D341Med (cell line): ENCODE data around the gene YBEY.
A peak's percentile ranks its signal among the peaks of the same experiment; 100 is the strongest.
"Not testable (repeated sequence)": the region's sequence is repeated elsewhere in the genome, so short reads cannot be mapped to it uniquely, and the experiment has no call there.

Experiments used
- DNase-seq: peaks from one replicate; pipeline ENCODE4 v3.0.0; 2012; ENCODE audit warnings: low spot score

YBEY gene, protein sequence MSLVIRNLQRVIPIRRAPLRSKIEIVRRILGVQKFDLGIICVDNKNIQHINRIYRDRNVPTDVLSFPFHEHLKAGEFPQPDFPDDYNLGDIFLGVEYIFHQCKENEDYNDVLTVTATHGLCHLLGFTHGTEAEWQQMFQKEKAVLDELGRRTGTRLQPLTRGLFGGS

DNA sequence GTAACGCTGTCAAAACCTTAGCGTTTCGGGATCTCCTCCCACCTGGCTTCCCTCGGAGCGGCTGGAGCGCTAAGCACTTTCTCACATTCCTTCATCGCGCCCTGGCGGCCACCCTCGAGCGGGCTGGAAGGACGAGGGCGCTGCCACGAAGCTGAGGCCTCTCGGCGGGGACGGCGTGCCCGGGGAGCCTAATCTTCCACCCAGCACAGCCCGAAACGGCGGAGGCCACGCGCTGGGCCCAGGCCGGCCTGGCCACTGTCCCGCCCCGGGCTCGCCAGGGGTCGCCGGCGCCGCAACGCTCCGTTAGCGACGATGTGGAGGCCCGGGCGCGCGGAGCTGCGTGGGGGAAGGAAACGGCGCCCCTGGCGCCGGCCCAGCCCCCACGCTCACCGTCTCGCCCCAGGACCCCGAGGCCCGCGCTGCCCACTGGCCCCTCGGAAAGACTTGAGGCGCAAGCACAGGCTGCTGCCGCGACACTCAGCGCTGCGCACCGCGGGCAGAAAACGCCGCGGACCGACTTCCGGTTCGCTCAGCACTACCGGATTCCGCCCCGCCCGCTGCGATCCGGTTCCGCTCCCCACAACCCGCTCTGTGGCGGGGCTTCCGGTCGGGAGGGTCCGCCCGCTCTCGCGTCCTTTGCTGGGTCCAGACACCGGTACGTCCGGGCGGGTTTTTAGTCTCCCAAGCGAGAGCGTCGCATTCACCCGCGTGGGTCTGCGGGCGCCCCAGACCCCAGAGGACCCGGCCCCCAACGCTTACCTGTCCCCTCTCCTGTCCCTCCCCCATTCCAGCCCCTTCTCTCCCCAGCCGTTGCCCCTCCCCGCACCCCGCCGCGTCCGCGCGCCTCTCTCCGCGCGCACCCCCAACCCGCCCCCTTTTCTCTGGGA lies at the start of gene YBEY:
Gene YBEY, plus strand, starts transcription at position 582 of the 887 bp plus-strand sequence. CDS start 572 bp downstream, outside the sequence.
- peak; percentile 95 for DNase-seq

DNA sequence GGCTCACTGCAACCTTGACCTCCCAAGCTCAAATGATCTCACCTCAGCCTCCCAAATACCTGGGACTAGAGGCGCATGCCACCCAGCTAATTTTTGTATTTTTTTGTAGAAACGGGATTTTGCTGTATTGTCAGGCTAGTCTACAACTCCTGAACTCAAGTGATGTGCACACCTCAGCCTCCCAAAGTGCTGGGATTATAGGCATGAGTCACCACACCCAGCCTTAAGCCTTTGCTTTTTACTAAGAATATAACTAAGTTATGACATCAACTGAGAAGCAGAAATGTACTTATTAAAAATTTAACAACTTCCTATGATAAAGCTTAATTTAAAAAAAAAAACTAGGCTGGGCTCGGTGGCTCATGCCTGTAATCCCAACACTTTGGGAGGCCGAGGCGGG lies 48.7 kb upstream of the YBEY start:
- DNase-seq: no peak

DNA sequence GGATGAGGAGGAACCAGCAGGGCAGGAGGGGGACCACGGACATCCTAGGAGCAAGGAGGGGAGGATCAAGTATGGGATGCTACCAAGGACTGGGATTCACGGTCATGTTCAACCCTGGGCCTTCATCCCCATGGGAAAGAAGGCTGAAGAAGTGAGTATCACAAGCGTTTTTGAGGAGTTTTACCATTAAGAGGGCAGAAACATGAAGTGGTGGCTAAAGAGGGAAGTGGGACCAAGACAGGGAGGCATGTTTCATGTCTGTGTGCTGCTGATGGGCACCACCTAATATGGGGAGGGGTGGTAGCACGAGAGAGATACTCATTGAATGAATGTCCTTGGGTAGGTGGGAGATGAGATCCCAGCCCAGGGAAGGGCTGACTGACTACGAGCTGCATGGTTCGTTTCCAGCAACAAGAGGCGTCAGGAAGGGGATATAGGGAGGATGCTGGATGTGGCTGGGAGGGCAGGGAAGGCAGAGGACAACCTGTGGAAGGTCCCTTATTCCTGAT lies 46.3 kb upstream of the YBEY start:
- DNase-seq: no peak

DNA sequence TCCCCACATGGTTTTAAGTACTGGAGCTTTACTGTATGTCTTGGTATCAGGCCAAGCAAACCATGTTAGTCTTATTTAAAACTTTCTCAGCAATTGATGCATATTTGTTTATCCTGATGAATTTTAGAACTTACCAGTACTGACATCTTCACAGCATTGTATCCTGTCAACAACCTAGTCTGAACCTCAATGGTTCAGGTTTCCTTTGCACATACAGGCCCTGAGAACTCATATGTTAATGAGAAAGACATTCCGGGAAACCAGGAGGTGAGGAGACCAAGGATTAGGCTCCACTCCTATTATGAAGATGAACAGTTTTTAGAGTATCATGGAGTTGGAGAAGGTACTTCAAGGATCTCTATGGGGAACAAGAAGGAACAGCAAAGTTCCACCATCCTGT lies 44.6 kb upstream of the YBEY start:
- DNase-seq: not testable (repeated sequence)

DNA sequence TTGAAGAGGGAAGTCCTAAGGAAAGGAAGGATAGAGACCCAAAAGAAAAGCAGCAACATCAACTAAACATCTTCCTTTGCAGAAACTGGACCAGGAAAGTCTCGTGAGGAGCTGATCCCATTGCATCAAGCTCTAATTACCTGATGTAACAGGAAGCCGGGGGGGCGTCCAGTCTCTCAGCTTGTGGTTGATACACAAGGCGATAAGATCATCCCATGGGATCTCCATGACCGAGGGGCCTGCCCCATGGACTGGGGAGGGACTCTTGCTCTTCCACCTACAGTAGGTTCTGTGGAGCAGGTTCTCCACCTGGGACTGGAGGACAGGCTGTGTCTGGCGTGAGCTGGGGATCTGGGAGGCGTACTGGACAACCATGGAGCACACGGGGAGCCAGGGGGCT lies 42.8 kb upstream of the YBEY start:
- no peak for DNase-seq

DNA sequence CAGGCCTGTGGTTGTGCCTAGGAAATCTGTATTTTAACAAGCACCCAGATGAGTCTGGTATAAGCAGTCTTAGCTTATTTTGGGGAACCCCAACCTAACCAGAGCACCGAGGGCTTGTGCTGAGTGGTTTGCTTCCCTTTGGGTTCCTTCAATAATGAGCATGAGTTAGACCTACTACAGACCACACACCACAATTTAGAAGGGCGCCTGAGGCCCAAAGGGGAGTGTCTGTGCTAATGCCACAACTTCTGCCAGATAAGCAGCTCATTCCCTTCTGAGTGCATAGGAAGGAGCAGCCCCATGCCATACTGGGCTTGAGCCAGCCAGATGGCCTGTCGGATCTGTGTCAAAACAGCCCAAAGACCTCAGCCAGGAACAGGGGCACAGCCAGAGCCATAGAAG lies 42.2 kb upstream of the YBEY start:
- DNase-seq: no peak

DNA sequence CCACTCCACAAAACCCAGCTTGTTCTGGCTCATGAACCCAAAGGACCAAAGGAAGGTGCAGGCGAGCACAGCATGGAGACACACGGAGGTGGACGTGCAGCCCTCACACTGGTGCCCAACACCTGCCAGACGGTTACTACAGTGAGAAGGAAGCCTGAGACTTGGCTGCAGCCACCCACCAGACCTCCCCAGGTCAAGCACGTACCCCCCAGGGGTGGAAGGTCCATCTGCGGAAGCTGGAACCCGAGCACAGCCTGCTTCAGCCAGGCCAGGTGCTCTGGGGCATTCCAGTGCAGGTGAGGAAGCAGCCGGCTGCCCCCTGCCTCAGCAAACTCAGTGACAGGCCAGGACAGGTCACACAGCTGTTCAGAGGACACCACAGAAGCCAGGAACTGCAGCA lies 41.5 kb upstream of the YBEY start:
- no peak for DNase-seq

DNA sequence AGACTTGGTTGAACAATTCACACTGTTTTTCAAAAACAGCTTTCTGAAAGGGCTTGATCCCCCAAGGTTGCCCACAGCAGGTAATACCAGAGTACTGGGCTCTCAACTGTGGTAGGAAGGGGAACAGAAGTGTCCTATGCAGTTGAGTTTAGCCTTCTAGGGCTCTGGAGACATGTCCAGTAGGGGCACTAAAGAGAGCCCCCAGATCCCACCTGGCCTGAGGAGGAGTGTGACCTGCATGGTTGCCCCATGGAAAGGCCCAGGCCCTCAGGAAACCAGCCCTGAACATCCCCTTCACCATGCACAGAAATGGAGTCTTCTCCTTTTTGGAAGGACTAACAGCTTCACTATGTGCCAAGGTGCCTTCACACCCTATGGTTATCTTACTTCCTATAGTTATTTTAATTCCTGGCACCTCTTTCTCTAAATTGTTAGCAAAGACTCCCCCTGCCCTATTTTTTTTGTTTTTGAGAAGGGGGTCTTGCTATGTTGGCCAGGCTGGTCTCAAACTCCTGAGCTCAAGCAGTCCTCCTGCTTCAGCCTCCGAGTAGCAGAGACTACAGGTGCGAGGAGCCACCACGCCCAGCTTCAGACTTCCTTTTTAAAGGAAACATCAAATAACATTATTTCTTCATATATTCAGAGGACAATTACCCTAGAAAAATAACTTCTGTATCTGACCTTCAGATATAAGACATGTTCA lies 40.8 kb upstream of the YBEY start:
- DNase-seq: no peak

DNA sequence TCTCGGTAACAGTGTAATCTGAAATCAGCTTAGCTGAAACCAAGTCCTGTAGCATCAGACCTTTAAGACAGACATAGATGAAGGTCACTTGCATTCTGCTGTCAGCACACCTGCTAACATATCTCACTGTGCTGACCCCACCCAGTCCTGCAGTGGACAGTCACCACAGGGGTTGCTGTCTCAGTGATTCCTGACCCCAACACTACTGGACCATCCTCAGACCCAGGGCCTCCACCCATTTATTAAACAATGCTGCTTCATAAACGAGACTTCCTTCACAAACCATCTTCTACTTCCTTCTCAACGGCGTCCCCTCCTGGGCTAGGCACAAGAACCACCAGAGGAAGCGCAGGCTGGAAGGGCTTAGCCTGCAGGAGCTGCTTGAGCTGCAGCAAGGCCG lies 39.8 kb upstream of the YBEY start:
- no peak for DNase-seq

DNA sequence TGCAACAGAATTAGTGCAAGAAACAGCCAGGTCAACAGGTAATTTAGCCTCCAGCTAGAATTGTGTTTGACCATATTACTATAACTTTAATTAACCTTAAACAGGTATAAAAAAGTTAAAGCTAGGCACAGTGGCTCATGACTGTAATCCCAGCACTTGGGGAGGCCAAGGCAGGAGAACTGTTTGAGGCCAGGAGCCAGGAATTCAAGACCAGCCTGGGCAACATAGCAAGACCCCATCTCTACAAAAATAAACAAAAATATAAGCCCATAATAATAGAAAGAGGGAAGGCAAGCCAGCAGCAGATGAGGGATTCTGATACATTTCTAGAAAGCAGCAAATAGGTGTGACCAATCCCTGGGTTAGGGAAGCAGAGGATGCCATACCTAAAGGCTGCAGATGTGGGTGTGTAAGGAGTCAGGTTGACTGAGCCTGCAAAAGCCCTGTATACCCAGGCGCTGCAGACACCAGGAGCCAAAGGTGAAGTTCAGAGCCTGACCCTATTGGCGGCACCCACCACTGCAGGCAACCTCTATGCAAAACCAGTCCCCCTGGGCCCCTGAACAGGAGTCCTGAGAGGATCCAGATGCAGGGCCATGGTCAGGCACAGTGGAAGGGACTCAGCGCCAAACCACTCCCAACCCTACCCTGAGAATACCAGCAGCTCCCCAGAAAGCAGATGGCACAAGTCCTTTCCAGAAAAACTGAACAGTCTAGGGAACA lies 38.3 kb upstream of the YBEY start:
- no peak for DNase-seq

DNA sequence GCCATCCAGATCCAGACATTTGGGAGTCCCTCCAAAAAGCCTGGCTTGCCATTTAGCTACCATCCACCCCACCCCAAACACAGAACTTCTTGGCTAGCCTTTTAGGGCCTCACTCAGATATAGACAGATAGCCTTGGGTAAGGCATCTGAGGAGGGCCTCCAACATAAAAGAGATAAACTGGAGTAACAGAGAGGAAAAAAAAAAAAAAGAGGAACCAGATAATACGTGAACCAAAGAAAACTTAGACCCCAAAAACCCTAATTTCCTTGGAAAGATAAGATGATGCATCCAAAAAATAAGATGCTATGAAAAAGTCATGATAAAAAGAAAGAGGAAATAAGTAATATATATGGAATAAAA lies 37.7 kb upstream of the YBEY start:
- no peak for DNase-seq

DNA sequence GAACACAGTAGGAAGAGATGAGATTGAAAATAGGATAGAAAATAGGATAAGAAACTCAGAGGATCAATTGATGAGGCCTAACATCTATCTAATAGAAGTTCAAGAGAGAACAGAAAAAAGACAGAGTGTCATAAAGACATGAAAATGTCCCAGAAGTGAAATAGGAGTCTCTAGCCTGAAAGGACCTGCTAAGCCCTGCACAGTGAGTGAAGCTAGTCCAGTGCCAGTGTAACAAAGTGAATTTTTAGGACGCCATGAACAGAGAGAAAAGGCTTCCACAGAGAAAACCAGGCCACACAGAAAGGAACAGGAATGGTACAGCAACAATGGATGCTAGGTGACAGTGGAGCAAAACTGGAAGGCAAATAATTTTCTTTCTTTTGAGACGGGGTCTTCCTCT lies 37.3 kb upstream of the YBEY start:
- DNase-seq: no peak

DNA sequence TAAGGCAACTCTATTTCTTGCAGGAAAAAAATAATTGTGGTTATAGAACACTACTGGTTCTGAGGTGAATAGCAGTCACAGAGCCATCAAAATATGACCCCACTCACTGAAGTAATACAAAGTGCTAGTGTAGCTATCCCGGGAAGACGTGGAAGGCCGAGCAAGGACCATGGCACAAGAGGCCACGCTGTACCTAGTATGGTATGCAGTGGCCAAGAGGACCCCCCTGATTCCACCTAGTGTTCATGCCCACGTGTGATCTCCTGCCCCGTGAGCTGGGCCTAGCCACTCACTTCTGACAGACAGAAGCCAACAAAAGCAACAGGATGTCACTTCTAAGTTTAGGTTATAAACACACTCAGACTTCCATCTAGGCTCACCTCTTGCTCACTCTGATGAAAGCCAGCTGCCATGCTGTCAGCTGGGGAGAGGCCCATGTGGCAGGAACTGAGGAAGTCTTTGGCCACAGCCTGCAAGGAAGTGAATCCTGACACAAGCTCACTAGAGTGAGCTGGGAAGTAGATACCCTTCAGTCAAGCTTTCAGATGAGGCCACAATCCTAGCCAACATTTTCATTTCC lies 35.9 kb upstream of the YBEY start:
- DNase-seq: no peak

DNA sequence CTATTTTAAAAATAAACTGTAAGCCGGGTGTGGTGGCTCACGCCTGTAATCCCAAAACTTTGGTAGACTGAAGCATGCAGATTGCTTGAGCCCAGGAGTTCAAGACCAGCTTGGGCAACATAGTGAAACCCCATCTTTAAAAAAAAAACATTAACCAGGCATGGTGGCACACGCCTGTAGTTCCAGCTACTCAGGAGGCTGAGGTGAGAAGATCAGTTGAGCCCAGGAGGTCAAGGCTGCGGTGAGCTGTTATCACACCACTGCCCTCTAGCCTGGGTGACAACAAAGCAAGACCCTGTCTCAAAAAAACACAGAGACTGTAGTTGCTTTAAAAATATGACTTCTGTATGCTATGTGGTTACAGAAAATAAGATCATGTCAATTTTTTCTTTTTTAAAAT lies 33.3 kb upstream of the YBEY start:
- no peak for DNase-seq

DNA sequence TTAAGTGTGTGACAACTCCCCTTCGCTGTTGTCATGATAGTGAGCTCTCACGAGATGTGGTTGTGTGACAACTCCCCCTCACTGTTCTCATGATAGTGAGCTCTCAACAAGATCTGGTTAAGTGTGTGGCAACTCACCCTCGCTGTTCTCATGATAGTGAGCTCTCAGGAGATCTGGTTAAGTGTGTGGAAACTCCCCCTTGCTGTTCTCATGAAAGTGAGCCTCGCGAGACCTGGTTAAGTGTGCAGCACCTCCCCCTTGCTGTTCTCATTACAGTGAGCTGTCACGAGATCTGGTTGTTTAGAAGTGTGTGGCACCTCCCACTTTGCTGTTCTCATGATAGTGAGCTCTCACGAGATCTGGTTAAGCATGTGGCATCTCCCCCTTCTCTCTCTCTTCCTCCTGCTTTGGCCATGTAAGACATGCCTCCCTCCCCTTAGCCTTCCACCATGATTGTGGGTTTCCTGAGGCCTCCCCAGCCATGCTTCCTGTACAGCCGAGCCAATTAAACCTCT lies 32.5 kb upstream of the YBEY start:
- no peak for DNase-seq

DNA sequence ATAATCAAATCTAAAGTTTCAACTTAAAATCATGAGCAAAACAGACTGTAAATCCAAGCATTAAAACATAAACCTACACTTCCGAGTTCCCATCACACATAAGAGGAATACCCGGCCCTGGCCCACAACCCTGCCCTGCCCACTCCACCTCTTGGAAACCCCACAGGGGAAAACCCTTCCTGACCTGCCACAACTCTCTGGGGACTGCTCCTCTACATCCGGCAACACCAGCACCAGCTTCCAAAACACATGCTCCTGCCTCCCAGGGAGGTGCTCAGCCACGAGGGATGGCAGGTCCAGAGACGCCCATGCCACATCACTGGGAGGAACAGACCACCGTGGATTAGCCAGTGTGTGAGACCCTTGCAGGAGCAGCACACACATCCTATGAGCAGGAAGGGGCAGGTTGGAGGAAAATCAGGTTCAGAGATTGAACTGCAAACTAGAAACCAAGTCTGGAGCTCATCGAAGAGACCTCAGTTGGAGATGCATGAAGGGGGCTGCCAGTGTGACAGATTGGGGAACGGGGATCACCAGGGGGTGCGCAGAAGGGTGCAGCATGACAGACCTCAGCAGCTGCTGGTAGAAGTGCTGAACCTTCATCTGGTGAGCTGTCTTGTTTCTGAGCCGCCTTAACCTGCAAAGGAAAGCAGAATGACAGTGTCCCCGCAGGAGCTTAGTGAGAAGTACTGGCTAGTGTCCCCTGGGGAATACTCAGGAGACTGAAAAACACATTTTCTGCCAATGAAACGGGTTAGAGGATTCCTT lies 31.8 kb upstream of the YBEY start:
- DNase-seq: no peak

DNA sequence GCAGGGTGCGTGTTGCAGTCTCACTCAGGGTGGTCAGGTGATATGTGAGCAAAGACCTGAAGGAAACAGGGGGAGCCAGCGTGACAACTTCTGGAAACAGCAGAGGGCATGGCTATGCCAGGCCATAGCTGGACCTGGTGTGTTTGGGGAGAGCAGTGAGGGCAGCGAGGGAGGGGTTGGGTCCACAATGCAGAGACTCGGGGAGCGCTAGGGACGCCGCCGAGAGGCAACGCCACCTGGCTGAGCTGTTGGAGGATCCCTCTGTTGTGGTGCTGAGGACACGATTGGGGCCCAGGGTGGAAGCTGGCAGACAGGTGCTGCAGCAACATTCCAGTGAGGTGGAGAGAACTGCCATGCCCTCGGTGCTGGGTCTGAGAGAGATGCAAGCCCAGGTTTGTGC lies 31.0 kb upstream of the YBEY start:
- no peak for DNase-seq

DNA sequence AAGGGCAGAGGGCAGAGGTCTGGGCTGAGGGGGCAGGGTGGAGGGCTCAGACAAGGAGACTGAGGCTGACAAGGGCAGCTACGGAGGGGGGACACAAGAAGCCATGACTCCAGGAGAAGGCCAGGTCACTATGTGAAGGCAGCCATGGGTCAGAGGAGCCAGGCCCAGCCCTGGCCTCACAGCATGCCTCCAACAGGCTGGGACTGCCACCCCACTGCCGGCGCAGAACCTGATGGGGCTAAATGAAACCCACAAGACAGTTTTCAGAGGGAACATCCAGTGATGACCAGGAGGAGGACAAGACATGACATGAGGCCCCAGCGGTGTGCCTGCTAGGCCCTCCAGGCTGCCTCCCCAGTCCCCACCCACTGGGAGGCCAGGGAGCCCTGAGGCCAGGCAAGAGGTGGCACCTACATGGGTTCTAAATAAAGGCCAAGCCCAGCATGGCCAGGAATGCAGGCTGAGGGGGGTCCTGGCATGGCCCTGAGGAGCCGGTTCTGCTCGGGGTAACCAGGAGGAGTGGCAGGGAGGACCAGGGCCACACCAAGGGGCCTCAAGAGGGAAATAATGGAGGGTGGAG lies 30.3 kb upstream of the YBEY start:
- DNase-seq: no peak

DNA sequence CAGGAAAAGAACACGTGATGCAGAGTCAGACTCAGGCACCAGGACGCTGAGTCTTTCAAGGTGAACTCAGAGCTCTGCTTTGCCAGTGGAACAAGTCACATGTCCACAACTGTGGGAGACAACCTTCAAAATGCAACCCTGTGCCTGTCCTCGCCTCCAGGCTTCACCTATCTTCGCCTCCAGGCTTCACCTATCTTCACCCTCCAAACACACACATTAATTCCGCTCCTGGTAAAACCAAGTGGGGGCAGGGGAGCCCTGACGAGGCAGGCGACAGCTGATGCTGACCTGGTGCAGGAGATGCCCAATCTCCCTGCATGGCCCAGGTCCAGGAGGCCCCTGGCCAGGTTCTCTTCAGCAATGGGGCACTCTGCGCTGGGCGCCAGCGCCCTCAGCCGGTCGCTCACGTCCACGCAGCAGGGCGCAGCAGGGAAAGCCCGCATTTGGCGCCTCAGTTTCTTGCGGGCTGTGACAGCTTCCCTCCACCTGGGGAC lies 29.6 kb upstream of the YBEY start:
- DNase-seq: no peak

DNA sequence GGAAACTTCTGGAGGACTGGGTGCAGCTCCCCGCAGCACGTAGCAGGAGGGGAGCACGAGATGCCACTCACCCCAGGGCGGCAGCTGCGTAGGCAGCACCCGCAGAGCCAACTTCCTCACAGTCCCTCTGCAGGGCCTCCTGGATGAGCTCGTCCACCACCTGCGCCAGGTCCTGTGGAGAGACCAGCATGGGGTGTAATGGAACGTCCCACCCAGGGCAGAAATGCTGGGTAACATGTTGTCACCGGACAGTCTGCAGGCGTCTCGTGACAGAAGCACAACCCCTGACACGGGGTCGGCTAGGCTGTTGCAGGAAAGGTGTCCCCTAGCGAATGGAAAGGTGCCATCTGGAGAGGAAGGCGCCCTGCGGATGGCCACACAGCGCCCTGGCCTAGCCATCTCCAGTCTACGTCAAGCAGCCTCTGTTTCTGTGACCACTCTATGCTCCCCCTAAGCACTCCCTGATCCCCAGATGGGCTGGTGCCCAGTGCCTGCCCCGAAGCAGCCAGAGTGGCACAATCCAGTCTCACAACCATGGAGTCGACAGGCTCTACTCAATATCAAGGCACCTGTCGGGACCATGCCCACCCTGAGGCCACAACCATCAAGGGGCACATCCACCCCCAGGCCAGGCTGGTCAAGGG lies 22.0 kb upstream of the YBEY start:
- no peak for DNase-seq
